Natural killer cell (primary cell): ENCODE data around the gene PNMA8C. TPM values are rescaled to one million over a fixed set of nuclear protein-coding genes. Genes with fewer than 3 reads are reported as not detected.
A peak's percentile ranks its signal among the peaks of the same experiment; 100 is the strongest.

Experiments used
- ATAC-seq, 3 donors: fragments of 150-1000 bp in 2 of 3; fragments of 200-7000 bp in 1 of 3; cut with Tn5 transposase; 1 replicate in 1 of 3; 2 replicates in 2 of 3; pipeline ENCODE4 v1.10.0; 2021; ENCODE audit warnings: mild to moderate bottlenecking in 2 of 3, moderate library complexity in 2 of 3
- DNase-seq, 2 donors: peaks; one replicate each; pipeline versions ENCODE4 v3.0.0 to v3.0.0-alpha.2; 2013 to 2021; ENCODE audit warnings: mixed read lengths in 1 of 2
- H3K27ac ChIP-seq: one replicate; pipeline ENCODE4 v1.5.1; 2013; ENCODE audit warnings: mild to moderate bottlenecking, low read length
- H3K27me3 ChIP-seq: one replicate; pipeline ENCODE4 v1.6.1; 2013; ENCODE audit warnings: low read length; ENCODE audit not compliant: control insufficient read depth, insufficient read depth
- H3K36me3 ChIP-seq: one replicate; pipeline ENCODE4 v1.6.1; 2013; ENCODE audit warnings: low read length; ENCODE audit not compliant: control insufficient read depth, insufficient read depth
- H3K4me1 ChIP-seq: one replicate; pipeline ENCODE4 v1.6.1; 2013; ENCODE audit warnings: low read length; ENCODE audit not compliant: control insufficient read depth, insufficient read depth
- H3K4me3 ChIP-seq: one replicate; pipeline ENCODE4 v1.5.1; 2013; ENCODE audit warnings: low read length
- H3K9me3 ChIP-seq: one replicate; pipeline ENCODE4 v1.6.1; 2013; ENCODE audit warnings: low read length; ENCODE audit not compliant: control insufficient read depth, insufficient read depth
- H3K27ac Mint-ChIP-seq, 2 donors: one replicate each; pipeline ENCODE4 v1.8.0; 2022; ENCODE audit warnings: mild to moderate bottlenecking in 2 of 2, mixed read lengths in 2 of 2, moderate library complexity in 1 of 2
- H3K27me3 Mint-ChIP-seq, 2 donors: one replicate each; pipeline ENCODE4 v1.8.0; 2022; ENCODE audit warnings: low read depth in 2 of 2, mixed read lengths in 2 of 2
- H3K36me3 Mint-ChIP-seq: one replicate; pipeline ENCODE4 v1.8.0; 2022; ENCODE audit warnings: mixed read lengths
- H3K4me1 Mint-ChIP-seq, 2 donors: one replicate each; pipeline ENCODE4 v1.8.0; 2022; ENCODE audit warnings: mixed read lengths in 2 of 2
- H3K4me3 Mint-ChIP-seq: one replicate; pipeline ENCODE4 v1.8.0; 2022; ENCODE audit warnings: mild to moderate bottlenecking, moderate library complexity, mixed read lengths
- H3K9me3 Mint-ChIP-seq, 2 donors: one replicate each; pipeline ENCODE4 v1.8.0; 2022; ENCODE audit warnings: mixed read lengths in 2 of 2
- WGBS: methylation state at CpG from one replicate; pipeline ENCODE4 v1.1.7; 2013; ENCODE audit warnings: missing lambda C conversion rate; ENCODE audit not compliant: insufficient coverage; 5-methylcytosine and 5-hydroxymethylcytosine counted together
- intact Hi-C: fragments of 100-400 bp; cut with micrococcal nuclease; formaldehyde crosslinking; loops from one replicate; pipeline ENCODE4 v1.14.2; 2022
- total RNA-seq, 4 donors: library from RNA; stranded (reverse); fragments of 120-200 nt in 1 of 4; gene quantifications; one replicate each; pipeline versions ENCODE4 v1.2.3 to v1.2.4, GENCODE V29; 2013 to 2022
- TF ChIP-seq, protein P1 (sequence below): fragments of 200-600 bp; IDR thresholded peaks from one replicate; pipeline ENCODE4 v1.8.0; 2022; ENCODE audit warnings: antibody characterized with exemption

The PNMA8C gene
- total RNA-seq, 3 donors from 2014 or later (not counting 1 experiment from before 2014, with no cell fraction given), result 0.55 to 1.2 (median 0.87) TPM

DNA sequence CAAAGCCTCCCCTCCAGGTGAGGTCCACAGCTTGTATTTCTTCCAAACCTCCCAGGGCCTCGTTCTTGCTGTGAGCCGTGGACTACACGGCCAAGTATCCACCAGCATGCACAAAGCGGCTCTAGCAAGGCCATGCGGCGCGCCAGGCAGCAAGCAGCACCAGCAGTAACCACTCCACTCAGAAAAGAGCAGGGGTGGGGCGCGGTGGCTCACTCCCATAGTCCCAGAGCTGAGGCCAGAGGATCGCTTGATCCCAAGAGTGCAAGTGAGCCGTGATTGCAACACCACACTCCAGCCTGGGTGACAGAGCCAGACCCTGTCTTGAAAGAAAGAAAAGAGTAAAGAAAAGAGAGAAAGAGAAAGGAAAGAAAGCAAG is 20.1 kb downstream of the PNMA8C start:
- TF ChIP-seq, protein P1, sequence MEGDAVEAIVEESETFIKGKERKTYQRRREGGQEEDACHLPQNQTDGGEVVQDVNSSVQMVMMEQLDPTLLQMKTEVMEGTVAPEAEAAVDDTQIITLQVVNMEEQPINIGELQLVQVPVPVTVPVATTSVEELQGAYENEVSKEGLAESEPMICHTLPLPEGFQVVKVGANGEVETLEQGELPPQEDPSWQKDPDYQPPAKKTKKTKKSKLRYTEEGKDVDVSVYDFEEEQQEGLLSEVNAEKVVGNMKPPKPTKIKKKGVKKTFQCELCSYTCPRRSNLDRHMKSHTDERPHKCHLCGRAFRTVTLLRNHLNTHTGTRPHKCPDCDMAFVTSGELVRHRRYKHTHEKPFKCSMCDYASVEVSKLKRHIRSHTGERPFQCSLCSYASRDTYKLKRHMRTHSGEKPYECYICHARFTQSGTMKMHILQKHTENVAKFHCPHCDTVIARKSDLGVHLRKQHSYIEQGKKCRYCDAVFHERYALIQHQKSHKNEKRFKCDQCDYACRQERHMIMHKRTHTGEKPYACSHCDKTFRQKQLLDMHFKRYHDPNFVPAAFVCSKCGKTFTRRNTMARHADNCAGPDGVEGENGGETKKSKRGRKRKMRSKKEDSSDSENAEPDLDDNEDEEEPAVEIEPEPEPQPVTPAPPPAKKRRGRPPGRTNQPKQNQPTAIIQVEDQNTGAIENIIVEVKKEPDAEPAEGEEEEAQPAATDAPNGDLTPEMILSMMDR, result no peak
- 11% methylated on average over 11 of the region's 11 CpGs for WGBS
- ATAC-seq (no peak), DNase-seq (no peak)
- H3K27ac Mint-ChIP-seq, result peak overlapping the region in 1 of 2 donors; percentile 37
- Histone ChIP-seq H3K27ac (no peak overlapping the region), H3K4me1 (peaks cover 22% of the 10 kb centered on the region), H3K9me3 (no peaks in the 10 kb centered on the region), H3K27me3 (peaks cover 48% of the 10 kb centered on the region), H3K36me3 (no peaks in the 10 kb centered on the region), H3K4me3 (no peak overlapping the region)
- H3K36me3 Mint-ChIP-seq, result no peaks in the 10 kb centered on the region
- H3K4me1 Mint-ChIP-seq, result peaks cover 12 to 13% of the 10 kb centered on the region in 2 donors
- peaks cover 54 to 59% of the 10 kb centered on the region in 2 donors for H3K27me3 Mint-ChIP-seq
- no peak overlapping the region for H3K4me3 Mint-ChIP-seq
- intact Hi-C loops, result no loop called here
- no peaks in the 10 kb centered on the region for H3K9me3 Mint-ChIP-seq

DNA sequence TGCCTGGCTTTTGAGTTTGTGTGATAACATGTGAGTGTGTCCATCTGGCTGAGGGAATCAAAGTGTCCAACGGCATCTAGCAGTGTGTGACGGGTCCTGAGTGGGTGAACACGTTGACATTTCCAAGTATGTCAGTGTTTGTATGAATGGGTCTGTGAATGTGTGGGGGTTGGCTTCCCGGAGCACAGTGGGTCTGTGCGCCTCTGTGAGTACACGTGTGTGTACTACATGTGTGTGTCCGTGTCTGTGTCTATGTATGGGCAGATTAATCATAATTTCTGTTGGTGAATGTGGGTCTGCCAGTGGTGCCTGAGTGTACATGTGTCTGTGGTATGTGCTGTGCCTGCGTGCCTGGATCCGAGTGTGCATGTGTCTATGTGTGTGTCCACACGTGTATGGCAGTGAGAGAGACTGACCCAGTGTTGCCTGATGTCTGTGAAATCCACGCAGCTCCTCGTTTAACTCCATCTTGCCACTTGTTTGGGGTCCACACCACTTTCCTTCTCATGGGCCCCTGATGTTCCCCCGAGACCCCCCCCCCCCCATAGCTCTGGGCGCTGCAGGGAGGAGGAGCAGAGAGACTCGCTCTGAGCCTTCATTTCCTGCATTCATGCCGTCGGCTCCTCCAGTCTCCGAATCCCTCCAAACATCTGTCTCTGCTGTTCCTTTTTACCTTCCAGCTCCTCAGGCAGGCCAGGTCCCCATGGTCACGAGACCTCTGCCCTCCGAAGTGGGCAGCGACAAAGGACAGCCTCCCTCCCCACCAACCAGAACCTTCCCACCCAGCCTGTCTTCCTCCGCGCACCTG is 20.7 kb downstream of the PNMA8C start:
- WGBS, result 32% methylated on average over 23 of the region's 23 CpGs
- ATAC-seq (no peak), DNase-seq (no peak)
- H3K27ac ChIP-seq, result no peak overlapping the region
- H3K9me3 ChIP-seq, result no peaks in the 10 kb centered on the region
- Mint-ChIP-seq H3K4me3 (no peak overlapping the region), H3K36me3 (no peaks in the 10 kb centered on the region), H3K27me3 (peaks cover 57 to 61% of the 10 kb centered on the region in 2 donors), H3K4me1 (peaks cover 15 to 17% of the 10 kb centered on the region in 2 donors), H3K27ac (peak overlapping the region in 1 of 2 donors; percentile 37), H3K9me3 (no peaks in the 10 kb centered on the region)
- intact Hi-C loops, result no loop called here
- H3K36me3 ChIP-seq, result no peaks in the 10 kb centered on the region
- H3K27me3 ChIP-seq, result peaks cover 45% of the 10 kb centered on the region
- H3K4me1 ChIP-seq, result peaks cover 23% of the 10 kb centered on the region
- TF ChIP-seq, protein P1, result no peak
- H3K4me3 ChIP-seq, result no peak overlapping the region

DNA sequence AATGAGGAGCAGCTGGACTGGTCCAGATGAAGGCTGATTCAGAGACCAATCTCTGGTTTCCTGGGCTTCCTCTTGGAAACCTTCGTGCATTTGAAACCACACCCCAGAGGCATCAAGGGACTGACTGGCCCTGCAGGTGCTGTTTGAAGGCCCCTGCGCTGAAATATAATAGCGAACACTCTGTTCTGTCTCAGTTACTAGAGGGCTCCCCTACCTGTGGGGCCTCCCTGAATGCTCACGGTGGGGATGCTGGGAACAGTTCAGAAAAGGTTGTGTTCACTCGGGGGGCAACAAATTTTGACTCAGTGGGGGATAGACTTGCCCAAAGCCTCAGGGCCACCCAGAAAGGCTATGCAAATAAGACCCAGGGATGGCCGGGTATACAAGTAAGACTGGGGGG is 21.8 kb downstream of the PNMA8C start:
- no peak for ATAC-seq
- H3K9me3 Mint-ChIP-seq, result no peaks in the 10 kb centered on the region
- no peak overlapping the region for H3K27ac ChIP-seq
- 16% methylated on average over 6 of the region's 6 CpGs for WGBS
- peaks cover 55 to 57% of the 10 kb centered on the region in 2 donors for H3K27me3 Mint-ChIP-seq
- TF ChIP-seq, protein P1, result no peak
- peaks cover 22 to 24% of the 10 kb centered on the region in 2 donors for H3K4me1 Mint-ChIP-seq
- H3K36me3 ChIP-seq, result no peaks in the 10 kb centered on the region
- intact Hi-C loops, result no loop called here
- H3K27me3 ChIP-seq, result peaks cover 39% of the 10 kb centered on the region
- DNase-seq, result no peak
- H3K4me3 ChIP-seq, result no peak overlapping the region
- H3K9me3 ChIP-seq, result no peaks in the 10 kb centered on the region
- H3K27ac Mint-ChIP-seq, result no peak overlapping the region
- H3K4me1 ChIP-seq, result peaks cover 27% of the 10 kb centered on the region
- H3K36me3 Mint-ChIP-seq, result no peaks in the 10 kb centered on the region
- H3K4me3 Mint-ChIP-seq, result no peak overlapping the region
